Fibroblast of upper back skin (primary cell): ENCODE results near the gene LRRK2.
"Not testable (repeated sequence)": the region's sequence is repeated elsewhere in the genome, so short reads cannot be mapped to it uniquely, and the experiment has no call there.

Source experiments
- DNase-seq: peaks from one replicate; pipeline ENCODE4 v3.0.0-alpha.2; 2013

The LRRK2 gene

GRCh38 chr12:40250652-40251051, 25.9 kb downstream of the LRRK2 start:
- not testable (repeated sequence) for DNase-seq

- peak; percentile 64 for DNase-seq
Observed at GRCh38 chr12:40253936-40254335, 29.1 kb downstream of the LRRK2 start.

- no peak for DNase-seq
Observed at GRCh38 chr12:40254455-40255085, 29.8 kb downstream of the LRRK2 start.

- no peak for DNase-seq
Observed at GRCh38 chr12:40258371-40258770, 33.6 kb downstream of the LRRK2 start.

GRCh38 chr12:40261937-40262336, 37.1 kb downstream of the LRRK2 start:
- no peak for DNase-seq

GRCh38 chr12:40262657-40263056, 37.9 kb downstream of the LRRK2 start:
- no peak for DNase-seq

- DNase-seq, result no peak
Observed at GRCh38 chr12:40263616-40264409, 39.0 kb downstream of the LRRK2 start.

GRCh38 chr12:40271981-40272664, 47.3 kb downstream of the LRRK2 start:
- no peak for DNase-seq

- no peak for DNase-seq
Observed at GRCh38 chr12:40281791-40282364, 57.1 kb downstream of the LRRK2 start.

- DNase-seq, result no peak
Observed at GRCh38 chr12:40286583-40286982, 61.8 kb downstream of the LRRK2 start.

GRCh38 chr12:40287369-40287975, 62.7 kb downstream of the LRRK2 start:
- no peak for DNase-seq

- no peak for DNase-seq
Observed at GRCh38 chr12:40292788-40293429, 68.1 kb downstream of the LRRK2 start.

GRCh38 chr12:40298341-40298740, 73.5 kb downstream of the LRRK2 start:
- DNase-seq, result no peak

GRCh38 chr12:40300490-40300889, 75.7 kb downstream of the LRRK2 start:
- no peak for DNase-seq

GRCh38 chr12:40309001-40309400, 84.2 kb downstream of the LRRK2 start:
- DNase-seq, result no peak

GRCh38 chr12:40310211-40310610, 85.4 kb downstream of the LRRK2 start:
- no peak for DNase-seq

GRCh38 chr12:40312196-40312595, 87.4 kb downstream of the LRRK2 start:
- no peak for DNase-seq

- peak; percentile 13 for DNase-seq
Observed at GRCh38 chr12:40312982-40313576, 88.3 kb downstream of the LRRK2 start.

GRCh38 chr12:40313928-40314327, 89.1 kb downstream of the LRRK2 start:
- no peak for DNase-seq

- DNase-seq, result no peak
Observed at GRCh38 chr12:40314927-40315326, 90.1 kb downstream of the LRRK2 start.

GRCh38 chr12:40315375-40315774, 90.6 kb downstream of the LRRK2 start:
- DNase-seq, result no peak

- no peak for DNase-seq
Observed at GRCh38 chr12:40324261-40324660, 99.5 kb downstream of the LRRK2 start.
